ENCODE data around the gene GCNA. TPM values are rescaled to one million over a fixed set of nuclear protein-coding genes. Genes with fewer than 3 reads are reported as not detected.

Gene GCNA
- total and polyA plus RNA-seq, 2 donors (not counting 1 experiment from before 2014, with no cell fraction given) = 0.74 to 2.3 TPM

GRCh38 chrX:71629467-71629866, 51.2 kb downstream of the GCNA start:
- no peak for DNase-seq (ENCODE audit: low read depth in 2 of 2)
- Histone ChIP-seq H2AFZ (ENCODE audit: low read length) (no peak overlapping the region), H3K4me2 (ENCODE audit: extremely low read depth, insufficient read depth, low read length) (no peak overlapping the region), H3K9ac (ENCODE audit: insufficient read depth, low read length) (no peak overlapping the region), H3K9me3 (ENCODE audit: control insufficient read depth, insufficient read depth, low read depth, low read length) (no peaks in the 10 kb centered on the region), H3K27ac (ENCODE audit: insufficient read depth, low read length) (no peak overlapping the region), H3K27me3 (ENCODE audit: control insufficient read depth, insufficient read depth, low read length) (no peaks in the 10 kb centered on the region), H4K20me1 (ENCODE audit: control insufficient read depth, extremely low read depth, insufficient read depth, low read length) (no peaks in the 10 kb centered on the region), H3K36me3 (ENCODE audit: control insufficient read depth, insufficient read depth, low read length) (no peaks in the 10 kb centered on the region), H3K4me3 (replicated peaks in 1 of 4; ENCODE audit: control extremely low read depth in 1 of 4, insufficient read depth in 1 of 4, low read depth in 3 of 4, low read length in 4 of 4) (no peak overlapping the region), H3K79me2 (ENCODE audit: control insufficient read depth, insufficient read depth, low read length) (no peaks in the 10 kb centered on the region), H3K4me1 (ENCODE audit: control insufficient read depth, extremely low read depth, insufficient read depth, low read length) (no peaks in the 10 kb centered on the region)
- TF ChIP-seq CTCF (conservative IDR thresholded peaks at IDR 0.05 in 1 of 2, IDR thresholded peaks at IDR 0.05 in 1 of 2; ENCODE audit: low read depth in 1 of 2, low read length in 2 of 2) = no peak
- TF ChIP-seq EZH2 (IDR thresholded peaks at IDR 0.05; ENCODE audit: low read length, missing control alignments) = no peak

- Histone ChIP-seq H3K36me3 (ENCODE audit: control insufficient read depth, insufficient read depth, low read length) (no peaks in the 10 kb centered on the region), H3K9me3 (ENCODE audit: control insufficient read depth, insufficient read depth, low read depth, low read length) (no peaks in the 10 kb centered on the region), H3K4me3 (replicated peaks in 1 of 4; ENCODE audit: control extremely low read depth in 1 of 4, insufficient read depth in 1 of 4, low read depth in 3 of 4, low read length in 4 of 4) (no peak overlapping the region), H3K27ac (ENCODE audit: insufficient read depth, low read length) (no peak overlapping the region), H3K79me2 (ENCODE audit: control insufficient read depth, insufficient read depth, low read length) (no peaks in the 10 kb centered on the region), H4K20me1 (ENCODE audit: control insufficient read depth, extremely low read depth, insufficient read depth, low read length) (no peaks in the 10 kb centered on the region), H3K9ac (ENCODE audit: insufficient read depth, low read length) (no peak overlapping the region), H2AFZ (ENCODE audit: low read length) (no peak overlapping the region), H3K4me1 (ENCODE audit: control insufficient read depth, extremely low read depth, insufficient read depth, low read length) (no peaks in the 10 kb centered on the region), H3K4me2 (ENCODE audit: extremely low read depth, insufficient read depth, low read length) (no peak overlapping the region), H3K27me3 (ENCODE audit: control insufficient read depth, insufficient read depth, low read length) (no peaks in the 10 kb centered on the region)
- no peak for TF ChIP-seq CTCF (conservative IDR thresholded peaks at IDR 0.05 in 1 of 2, IDR thresholded peaks at IDR 0.05 in 1 of 2; ENCODE audit: low read depth in 1 of 2, low read length in 2 of 2)
- no peak for TF ChIP-seq EZH2 (IDR thresholded peaks at IDR 0.05; ENCODE audit: low read length, missing control alignments)
- no peak for DNase-seq (ENCODE audit: low read depth in 2 of 2)
These were observed 54.9 kb downstream of the GCNA start for GRCh38 chrX:71632923-71633657.

GRCh38 chrX:71634366-71634765, 56.1 kb downstream of the GCNA start:
- no peak for DNase-seq (ENCODE audit: low read depth in 2 of 2)
- Histone ChIP-seq H3K36me3 (ENCODE audit: control insufficient read depth, insufficient read depth, low read length) (no peaks in the 10 kb centered on the region), H3K9ac (ENCODE audit: insufficient read depth, low read length) (no peak overlapping the region), H4K20me1 (ENCODE audit: control insufficient read depth, extremely low read depth, insufficient read depth, low read length) (no peaks in the 10 kb centered on the region), H3K4me1 (ENCODE audit: control insufficient read depth, extremely low read depth, insufficient read depth, low read length) (no peaks in the 10 kb centered on the region), H3K79me2 (ENCODE audit: control insufficient read depth, insufficient read depth, low read length) (no peaks in the 10 kb centered on the region), H3K9me3 (ENCODE audit: control insufficient read depth, insufficient read depth, low read depth, low read length) (no peaks in the 10 kb centered on the region), H3K27ac (ENCODE audit: insufficient read depth, low read length) (no peak overlapping the region), H3K4me3 (replicated peaks in 1 of 4; ENCODE audit: control extremely low read depth in 1 of 4, insufficient read depth in 1 of 4, low read depth in 3 of 4, low read length in 4 of 4) (no peak overlapping the region), H3K4me2 (ENCODE audit: extremely low read depth, insufficient read depth, low read length) (no peak overlapping the region), H3K27me3 (ENCODE audit: control insufficient read depth, insufficient read depth, low read length) (no peaks in the 10 kb centered on the region), H2AFZ (ENCODE audit: low read length) (no peak overlapping the region)
- TF ChIP-seq EZH2 (IDR thresholded peaks at IDR 0.05; ENCODE audit: low read length, missing control alignments) (no peak), CTCF (conservative IDR thresholded peaks at IDR 0.05 in 1 of 2, IDR thresholded peaks at IDR 0.05 in 1 of 2; ENCODE audit: low read depth in 1 of 2, low read length in 2 of 2) (no peak)
